SU-DHL-6 (cell line): ENCODE results near the gene TAF1C.

Experiments
- CTCF ChIP-seq: fragments of 200-600 bp; sonication (generic); IDR thresholded peaks from one replicate; pipeline ENCODE4 v1.5.1; 2017; ENCODE audit warnings: antibody characterized with exemption, mild to moderate bottlenecking, low read length, moderate library complexity; ENCODE audit not compliant: insufficient read depth, poor library complexity, severe bottlenecking
- EZH2phosphoT487 ChIP-seq: fragments of 200-600 bp; sonication (generic), shearing (Covaris generic); conservative IDR thresholded peaks from 2 replicates; pipeline ENCODE4 v1.6.1; 2018; ENCODE audit warnings: mild to moderate bottlenecking, antibody characterized with exemption, low read length, moderate library complexity, mixed read lengths

DNA sequence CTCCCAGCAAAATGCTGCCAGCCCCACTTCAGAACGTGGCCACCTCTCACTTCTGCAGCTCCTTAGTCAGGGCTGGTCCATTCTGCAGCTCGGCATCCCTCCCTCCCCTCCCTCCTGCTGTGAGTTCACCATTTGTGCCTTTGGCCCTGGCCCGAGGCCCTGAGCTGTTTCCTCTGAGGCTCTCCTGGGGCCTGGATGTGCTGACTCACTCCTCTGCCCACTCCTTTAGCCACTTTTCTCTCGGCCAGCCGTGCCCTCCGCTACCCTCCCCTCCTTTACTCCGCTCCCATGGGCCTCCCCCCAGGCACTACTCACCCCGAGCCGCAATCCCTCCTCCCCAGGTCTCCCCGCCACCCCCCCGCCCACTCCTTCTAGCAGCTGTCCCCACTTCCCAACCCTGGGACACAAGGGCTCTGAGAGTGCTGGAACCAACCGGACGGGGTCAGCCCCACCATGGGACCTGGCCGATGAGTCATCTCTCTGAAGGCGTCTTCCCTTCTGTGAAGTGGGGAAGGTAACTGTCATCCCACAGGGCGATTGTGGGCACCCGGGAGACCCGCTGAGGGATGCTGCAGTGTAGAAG lies 41.5 kb upstream of the TAF1C start:
- TF ChIP-seq CTCF (no peak), EZH2phosphoT487 (no peak)
